Vagina (tissue), 2 donors: Measurements from ENCODE around the gene MAP2K2.

Experiments
- POLR2A ChIP-seq, 2 donors: fragments of 450-650 bp; IDR thresholded peaks; one replicate each; pipeline ENCODE4 v1.6.1; 2017; ENCODE audit warnings: antibody characterized with exemption in 2 of 2, mild to moderate bottlenecking in 2 of 2, moderate library complexity in 2 of 2
- POLR2AphosphoS5 ChIP-seq, 2 donors: sonication (generic); formaldehyde crosslinking; IDR thresholded peaks; one replicate each; pipeline ENCODE4 v1.9.0; 2017; ENCODE audit warnings: antibody characterized with exemption in 2 of 2, mild to moderate bottlenecking in 2 of 2, low read depth in 1 of 2; ENCODE audit not compliant: insufficient read depth in 1 of 2
- TF ChIP-seq, protein P1 (sequence below), 3 experiments: fragments of 450-650 bp in 2 of 3; fragments of 200-600 bp in 1 of 3; sonication (generic) in 1 of 3; IDR thresholded peaks; one replicate each; pipeline ENCODE4 v1.5.1; 2017 to 2019; ENCODE audit warnings: antibody characterized with exemption in 3 of 3, mild to moderate bottlenecking in 2 of 3, moderate library complexity in 2 of 3

DNA sequence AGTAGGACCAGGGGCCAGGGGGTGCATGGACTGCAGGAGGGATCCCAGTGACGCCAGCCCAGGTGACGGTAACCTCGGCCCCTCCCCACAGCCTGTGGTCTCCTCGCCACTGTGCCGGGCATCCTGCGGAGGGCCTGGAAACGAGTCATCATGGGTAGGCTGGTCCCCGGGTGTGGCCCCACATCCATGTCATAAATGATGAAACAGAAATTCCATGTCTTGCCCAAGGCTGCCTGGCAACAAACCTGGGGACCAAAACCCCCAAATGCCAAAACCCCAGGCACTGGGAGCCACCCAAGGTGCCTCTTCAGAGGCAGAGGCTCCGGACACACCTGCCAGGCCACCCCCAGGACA, 20.9 kb downstream of the MAP2K2 start:
- TF ChIP-seq, protein P1, sequence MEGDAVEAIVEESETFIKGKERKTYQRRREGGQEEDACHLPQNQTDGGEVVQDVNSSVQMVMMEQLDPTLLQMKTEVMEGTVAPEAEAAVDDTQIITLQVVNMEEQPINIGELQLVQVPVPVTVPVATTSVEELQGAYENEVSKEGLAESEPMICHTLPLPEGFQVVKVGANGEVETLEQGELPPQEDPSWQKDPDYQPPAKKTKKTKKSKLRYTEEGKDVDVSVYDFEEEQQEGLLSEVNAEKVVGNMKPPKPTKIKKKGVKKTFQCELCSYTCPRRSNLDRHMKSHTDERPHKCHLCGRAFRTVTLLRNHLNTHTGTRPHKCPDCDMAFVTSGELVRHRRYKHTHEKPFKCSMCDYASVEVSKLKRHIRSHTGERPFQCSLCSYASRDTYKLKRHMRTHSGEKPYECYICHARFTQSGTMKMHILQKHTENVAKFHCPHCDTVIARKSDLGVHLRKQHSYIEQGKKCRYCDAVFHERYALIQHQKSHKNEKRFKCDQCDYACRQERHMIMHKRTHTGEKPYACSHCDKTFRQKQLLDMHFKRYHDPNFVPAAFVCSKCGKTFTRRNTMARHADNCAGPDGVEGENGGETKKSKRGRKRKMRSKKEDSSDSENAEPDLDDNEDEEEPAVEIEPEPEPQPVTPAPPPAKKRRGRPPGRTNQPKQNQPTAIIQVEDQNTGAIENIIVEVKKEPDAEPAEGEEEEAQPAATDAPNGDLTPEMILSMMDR (IDR thresholded peaks at IDR 0.05), result no peak
- TF ChIP-seq POLR2AphosphoS5 (IDR thresholded peaks at IDR 0.05; ENCODE audit: insufficient read depth in 1 of 2, low read depth in 1 of 2) (no peak), POLR2A (IDR thresholded peaks at IDR 0.05) (no peak)
